GM06990 (cell line): ENCODE data around the gene TCP11L1.
"Not testable (repeated sequence)": the region's sequence is repeated elsewhere in the genome, so short reads cannot be mapped to it uniquely, and the experiment has no call there.

ENCODE experiments used
- DNase-seq: peaks from one replicate; pipeline ENCODE4 v3.0.0-alpha.2; 2011; ENCODE audit not compliant: insufficient read length; ENCODE audit errors: extremely low read depth
- H3K27me3 ChIP-seq: replicated peaks from 2 replicates; pipeline ENCODE4 v1.6.0; 2011; ENCODE audit warnings: low read length; ENCODE audit not compliant: control insufficient read depth, insufficient read depth
- H3K36me3 ChIP-seq: 2 replicates; pipeline ENCODE4 v1.5.1; 2011; ENCODE audit warnings: low read length; ENCODE audit not compliant: control insufficient read depth, insufficient read depth
- H3K4me3 ChIP-seq: replicated peaks from 2 replicates; pipeline ENCODE4 v1.5.1; 2011; ENCODE audit warnings: low read depth, mild to moderate bottlenecking, control low read depth, low read length
- TF ChIP-seq, protein P1 (sequence below): IDR thresholded peaks from 2 replicates; pipeline ENCODE4 v1.5.1; 2011; ENCODE audit warnings: low read length, control low read depth, mild to moderate bottlenecking, inconsistent platforms; ENCODE audit not compliant: insufficient read depth, poor library complexity, severe bottlenecking

The TCP11L1 gene

DNA sequence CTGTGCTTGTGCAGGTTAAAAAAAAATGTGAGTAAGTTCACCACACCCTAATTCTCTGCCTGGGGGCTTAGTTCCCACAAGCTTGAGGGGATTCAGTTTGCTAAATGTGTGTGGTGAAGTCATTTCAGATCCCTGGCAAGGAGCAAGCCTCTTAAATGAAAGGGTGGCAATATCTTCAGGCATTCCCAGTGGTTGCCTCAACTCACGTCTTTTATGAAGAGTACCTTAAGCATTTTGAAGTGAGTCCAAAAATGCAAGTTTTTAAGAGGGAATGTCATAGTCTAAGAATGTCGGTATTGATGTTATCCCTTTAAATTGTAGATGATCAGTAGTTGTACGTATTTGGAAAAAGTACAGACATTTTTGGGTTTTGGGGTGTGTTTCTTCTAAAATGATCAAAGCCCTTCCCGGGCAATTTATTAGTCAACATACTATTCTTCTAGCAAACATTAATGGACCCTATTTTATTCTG, 4.9 kb downstream of the TCP11L1 start:
- Histone ChIP-seq H3K27me3 (no peaks in the 10 kb centered on the region), H3K4me3 (no peak overlapping the region), H3K36me3 (no peaks in the 10 kb centered on the region)
- TF ChIP-seq, protein P1, sequence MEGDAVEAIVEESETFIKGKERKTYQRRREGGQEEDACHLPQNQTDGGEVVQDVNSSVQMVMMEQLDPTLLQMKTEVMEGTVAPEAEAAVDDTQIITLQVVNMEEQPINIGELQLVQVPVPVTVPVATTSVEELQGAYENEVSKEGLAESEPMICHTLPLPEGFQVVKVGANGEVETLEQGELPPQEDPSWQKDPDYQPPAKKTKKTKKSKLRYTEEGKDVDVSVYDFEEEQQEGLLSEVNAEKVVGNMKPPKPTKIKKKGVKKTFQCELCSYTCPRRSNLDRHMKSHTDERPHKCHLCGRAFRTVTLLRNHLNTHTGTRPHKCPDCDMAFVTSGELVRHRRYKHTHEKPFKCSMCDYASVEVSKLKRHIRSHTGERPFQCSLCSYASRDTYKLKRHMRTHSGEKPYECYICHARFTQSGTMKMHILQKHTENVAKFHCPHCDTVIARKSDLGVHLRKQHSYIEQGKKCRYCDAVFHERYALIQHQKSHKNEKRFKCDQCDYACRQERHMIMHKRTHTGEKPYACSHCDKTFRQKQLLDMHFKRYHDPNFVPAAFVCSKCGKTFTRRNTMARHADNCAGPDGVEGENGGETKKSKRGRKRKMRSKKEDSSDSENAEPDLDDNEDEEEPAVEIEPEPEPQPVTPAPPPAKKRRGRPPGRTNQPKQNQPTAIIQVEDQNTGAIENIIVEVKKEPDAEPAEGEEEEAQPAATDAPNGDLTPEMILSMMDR = no peak
- DNase-seq = no peak

DNA sequence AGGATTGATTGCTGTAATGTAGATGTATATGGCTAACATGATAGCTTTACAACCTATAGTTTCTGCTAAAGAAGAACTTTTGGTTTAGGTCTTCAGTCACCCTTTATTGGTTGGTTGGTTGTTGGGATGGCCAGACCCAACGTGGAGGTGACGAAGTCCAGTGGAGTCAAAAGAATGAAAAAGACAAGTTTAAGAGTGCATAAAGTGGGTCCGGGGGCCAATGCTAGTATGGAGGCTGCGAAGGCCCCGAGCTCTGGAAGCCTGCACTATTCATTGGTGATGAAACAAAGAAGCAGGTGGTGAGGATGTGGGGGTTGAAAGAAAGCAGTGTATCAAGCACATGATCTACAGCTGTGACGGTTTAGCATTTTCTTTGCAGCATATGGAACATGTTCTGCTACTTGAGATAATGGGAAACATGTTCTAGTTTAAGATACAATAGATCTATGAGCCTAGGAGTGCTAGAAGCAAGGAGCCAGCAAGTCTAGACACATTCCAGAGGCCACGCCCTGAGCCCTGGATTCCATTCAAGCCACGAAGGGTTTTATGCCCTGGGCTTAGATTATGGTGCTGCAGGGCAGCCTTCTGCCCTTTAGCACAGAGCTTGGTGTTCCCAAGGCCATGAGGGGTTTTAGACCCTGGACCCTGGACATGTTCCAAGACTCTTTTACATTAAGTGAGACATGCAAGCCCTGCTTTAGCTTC, 6.3 kb downstream of the TCP11L1 start:
- Histone ChIP-seq H3K4me3 (no peak overlapping the region), H3K36me3 (no peaks in the 10 kb centered on the region), H3K27me3 (no peaks in the 10 kb centered on the region)
- DNase-seq = no peak
- TF ChIP-seq, protein P1 = no peak

DNA sequence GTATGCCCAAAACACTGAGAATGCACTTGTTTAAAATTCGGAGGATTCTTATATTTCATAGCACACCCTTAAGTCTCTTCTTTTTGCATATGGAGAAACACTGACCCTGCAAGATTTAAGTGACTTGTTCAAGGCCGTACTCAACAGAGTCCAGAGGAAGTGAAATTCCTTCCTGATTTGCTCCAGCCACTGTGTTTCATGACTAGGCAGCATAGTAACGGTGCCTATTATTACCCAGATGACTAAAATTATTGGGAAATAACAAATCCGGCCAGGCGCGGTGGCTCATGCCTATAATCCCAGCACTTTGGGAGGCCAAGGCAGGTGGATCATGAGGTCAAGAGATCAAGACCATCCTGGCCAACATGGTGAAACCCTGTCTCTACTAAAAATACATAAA, 9.3 kb downstream of the TCP11L1 start:
- H3K4me3 ChIP-seq, H3K27me3 ChIP-seq, DNase-seq, H3K36me3 ChIP-seq: not testable (repeated sequence)

DNA sequence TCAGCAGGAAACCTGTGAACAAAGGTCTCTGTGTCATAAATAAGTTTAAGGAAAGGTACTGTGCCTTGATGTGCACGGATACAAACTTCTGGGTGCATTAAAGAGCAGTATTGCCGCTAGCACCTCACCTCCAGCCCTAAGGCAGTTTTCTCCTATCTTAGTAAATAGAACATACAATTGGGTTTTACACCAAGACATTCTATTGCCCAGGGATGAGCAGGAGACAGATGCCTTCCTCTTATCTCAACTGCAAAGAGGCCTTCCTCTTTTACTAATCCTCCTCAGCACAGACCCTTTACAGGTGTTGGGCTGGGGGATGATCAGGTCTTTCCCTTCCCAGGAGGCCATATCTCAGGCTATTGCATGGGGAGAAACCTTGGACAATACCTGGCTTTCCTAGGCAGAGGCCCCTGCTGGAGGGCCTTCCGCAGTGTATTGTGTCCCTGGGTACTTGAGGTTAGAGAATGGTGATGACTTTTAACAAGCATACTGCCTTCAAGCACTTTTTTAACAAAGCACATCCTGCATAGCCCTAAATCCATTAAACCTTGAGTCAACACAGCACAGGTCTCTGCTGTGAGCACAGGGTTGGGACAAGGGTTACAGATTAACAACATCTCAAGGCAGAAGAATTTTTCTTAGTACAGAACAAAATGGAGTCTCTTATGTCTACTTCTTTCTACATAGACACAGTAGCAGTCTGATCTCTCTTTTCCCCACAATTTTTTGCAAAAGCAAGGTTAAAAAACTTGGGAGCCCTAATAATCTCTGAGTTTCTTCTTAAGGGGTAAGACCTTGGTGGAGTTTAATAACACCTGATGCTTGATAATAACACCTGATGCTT, 10.4 kb downstream of the TCP11L1 start:
- not testable (repeated sequence) for H3K36me3 ChIP-seq, DNase-seq, H3K27me3 ChIP-seq, H3K4me3 ChIP-seq

DNA sequence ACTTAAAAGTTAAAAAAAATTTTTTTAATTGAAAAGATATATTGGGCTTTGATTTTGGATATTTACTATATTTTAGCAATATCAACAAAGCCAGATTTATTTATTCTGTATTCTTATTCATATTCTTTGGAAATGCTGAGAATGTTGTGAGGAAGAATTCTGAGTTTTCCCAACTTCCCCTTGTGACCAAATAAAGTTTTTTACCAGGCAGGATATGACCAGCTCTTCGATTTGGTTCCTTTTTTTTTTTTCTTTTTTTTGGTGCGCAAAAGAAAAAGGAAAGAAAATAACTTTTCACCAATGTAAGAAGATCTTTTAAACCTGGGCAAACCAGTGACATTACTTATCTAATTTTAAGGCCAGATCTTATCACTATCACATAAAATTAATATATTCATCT, 12.9 kb downstream of the TCP11L1 start:
- no peak for DNase-seq
- Histone ChIP-seq H3K27me3 (no peaks in the 10 kb centered on the region), H3K36me3 (no peaks in the 10 kb centered on the region; the same call in 1 of the 2 replicates), H3K4me3 (no peak overlapping the region)
- TF ChIP-seq, protein P1 = no peak

DNA sequence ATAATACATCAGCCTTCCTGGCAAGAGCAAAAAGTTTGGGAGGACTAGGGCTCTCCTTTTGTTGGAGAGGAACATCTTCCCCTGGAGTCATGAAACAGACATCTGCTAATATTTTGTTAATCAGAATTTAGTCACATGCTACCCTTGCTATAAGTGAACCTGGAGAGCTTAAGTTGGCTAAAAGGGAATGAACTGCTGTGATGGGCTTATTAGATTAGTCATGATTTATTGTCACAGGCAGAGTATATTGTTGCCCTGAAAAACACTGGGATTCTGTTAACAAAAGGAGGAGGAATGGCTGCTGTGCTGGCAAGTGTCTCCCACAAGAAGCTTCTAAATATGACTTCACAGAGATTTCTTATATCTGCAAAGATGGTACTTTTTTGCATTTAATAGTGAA, 16.0 kb downstream of the TCP11L1 start:
- Histone ChIP-seq H3K36me3 (peaks cover 3% of the 10 kb centered on the region), H3K27me3 (no peaks in the 10 kb centered on the region), H3K4me3 (no peak overlapping the region)
- no peak for DNase-seq
- TF ChIP-seq, protein P1 = no peak
